SH-SY5Y (cell line): ENCODE results near the gene APOBEC3B.
"Not testable (repeated sequence)": the region's sequence is repeated elsewhere in the genome, so short reads cannot be mapped to it uniquely, and the experiment has no call there.

ENCODE experiments used
- GATA2 ChIP-seq: IDR thresholded peaks from 2 replicates; pipeline ENCODE4 v1.6.1; 2011; ENCODE audit warnings: mild to moderate bottlenecking, low read depth, low read length
- GATA3 ChIP-seq: IDR thresholded peaks from 2 replicates; pipeline ENCODE4 v1.6.1; 2011; ENCODE audit warnings: low read depth, mild to moderate bottlenecking, low read length, moderate library complexity

Gene APOBEC3B

DNA sequence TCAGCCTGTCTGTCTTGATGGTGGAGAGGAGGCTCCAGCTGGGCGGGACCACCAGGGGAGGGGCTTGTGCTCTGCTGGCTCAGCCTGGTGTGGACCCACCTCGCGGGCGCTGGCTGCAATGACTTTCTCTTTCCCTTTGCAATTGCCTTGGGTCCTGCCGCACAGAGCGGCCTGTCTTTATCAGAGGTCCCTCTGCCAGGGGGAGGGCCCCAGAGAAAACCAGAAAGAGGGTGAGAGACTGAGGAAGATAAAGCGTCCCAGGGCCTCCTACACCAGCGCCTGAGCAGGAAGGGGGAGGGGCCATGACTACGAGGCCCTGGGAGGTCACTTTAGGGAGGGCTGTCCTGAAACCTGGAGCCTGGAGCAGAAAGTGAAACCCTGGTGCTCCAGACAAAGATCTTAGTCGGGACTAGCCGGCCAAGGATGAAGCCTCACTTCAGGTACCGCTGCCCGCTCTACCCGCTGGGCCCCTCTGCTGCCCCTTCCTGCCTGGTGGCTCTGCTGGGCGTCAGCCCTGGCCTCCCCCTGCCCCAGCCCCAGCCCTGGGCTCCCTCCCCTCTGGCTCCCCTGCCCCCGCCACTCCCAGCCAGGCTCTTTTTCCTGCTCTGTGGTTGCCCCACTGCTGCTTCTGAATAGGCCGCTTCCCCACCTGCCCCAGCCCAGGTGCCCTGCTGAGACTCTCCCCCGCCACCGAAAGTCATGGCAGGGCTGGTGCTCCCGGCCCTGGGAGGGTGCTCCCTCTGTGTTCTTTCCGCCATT is 58.6 kb downstream of the APOBEC3B start, which contains the start of gene APOBEC3F:
Gene APOBEC3F, plus strand, starts transcription at position 327 of the 759 bp plus-strand sequence. Its CDS starts 97 bp downstream, at position 424.
- TF ChIP-seq GATA2, GATA3: not testable (repeated sequence)

DNA sequence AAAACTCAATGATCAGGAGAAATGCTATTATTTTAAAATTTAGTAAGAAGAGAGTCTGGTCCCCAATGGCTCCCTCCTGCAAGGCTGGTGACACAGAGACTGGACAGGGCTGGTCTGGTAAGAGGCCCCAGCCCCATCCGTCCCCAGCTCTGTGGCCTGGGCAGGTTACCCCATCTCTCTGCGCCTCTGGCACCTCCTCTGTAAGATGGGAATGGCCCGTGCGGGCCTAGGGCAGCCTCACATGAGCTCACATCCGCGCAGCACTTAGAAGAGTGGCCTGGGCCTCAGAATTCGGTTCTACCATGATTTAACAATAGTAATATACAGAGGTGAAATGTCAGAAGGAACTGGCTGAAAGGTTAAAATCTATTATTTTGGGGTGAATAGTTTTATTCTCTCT is 59.8 kb downstream of the APOBEC3B start:
- TF ChIP-seq GATA3 (no peak), GATA2 (no peak)
